ENCODE data around the gene FAM78A.
A peak's percentile ranks its signal among the peaks of the same experiment; 100 is the strongest.

Gene FAM78A

GRCh38 chr9:131276094-131276888, at the start of gene FAM78A:
FAM78A (minus strand) TSS chr9:131276510; CDS start chr9:131276179, 331 bp downstream.
- DNase-seq = peak; percentile 65

GRCh38 chr9:131324736-131325679, 48.7 kb upstream of the FAM78A start:
- Mint-ChIP-seq H3K27me3 (peaks cover 45% of the 10 kb centered on the region), H3K27ac (no peak overlapping the region), H3K4me3 (no peak overlapping the region), H3K36me3 (no peaks in the 10 kb centered on the region), H3K4me1 (no peaks in the 10 kb centered on the region), H3K9me3 (no peaks in the 10 kb centered on the region)
- CTCF ChIA-PET = interaction anchor here (0.9 to 2.6 kb wide), 4 partner anchors 11 to 148 kb away, joined by 3 to 9 read pairs (median 7); no protein-coding TSS in a partner anchor
- DNase-seq = peak; percentile 8

More at GRCh38 chr9:131276094-131276888, at the start of gene FAM78A:
- H3K9me3 Mint-ChIP-seq = no peaks in the 10 kb centered on the region
- H3K4me1 Mint-ChIP-seq = peaks cover 33% of the 10 kb centered on the region
- CTCF ChIA-PET = interaction anchor here (4.7 kb wide), 1 partner anchor 20 kb away, joined by 25 read pairs; no protein-coding TSS in a partner anchor
- peak within 1 kb of the TSS; percentile 97 for H3K4me3 Mint-ChIP-seq
- H3K36me3 Mint-ChIP-seq = peaks cover 51% of the 10 kb centered on the region
- H3K27me3 Mint-ChIP-seq = peaks cover 22% of the 10 kb centered on the region
- peak within 1 kb of the TSS; percentile 99 for H3K27ac Mint-ChIP-seq

GRCh38 chr9:131323629-131324028, 47.3 kb upstream of the FAM78A start:
- DNase-seq = no peak
- Mint-ChIP-seq H3K9me3 (no peaks in the 10 kb centered on the region), H3K27ac (no peak overlapping the region), H3K4me3 (no peak overlapping the region), H3K27me3 (peaks cover 34% of the 10 kb centered on the region), H3K4me1 (no peaks in the 10 kb centered on the region), H3K36me3 (no peaks in the 10 kb centered on the region)
- CTCF ChIA-PET = interaction anchor here (2.4 kb wide), 1 partner anchor 12 kb away, joined by 7 read pairs; no protein-coding TSS in a partner anchor

GRCh38 chr9:131320031-131320685, 43.8 kb upstream of the FAM78A start:
- no peak for DNase-seq
- Mint-ChIP-seq H3K27ac (no peak overlapping the region), H3K9me3 (no peaks in the 10 kb centered on the region), H3K27me3 (peaks cover 28% of the 10 kb centered on the region), H3K4me1 (no peaks in the 10 kb centered on the region), H3K36me3 (no peaks in the 10 kb centered on the region), H3K4me3 (no peak overlapping the region)
- CTCF ChIA-PET = no interaction called here

GRCh38 chr9:131319486-131319885, 43.2 kb upstream of the FAM78A start:
- H3K27ac Mint-ChIP-seq = no peak overlapping the region
- H3K36me3 Mint-ChIP-seq = no peaks in the 10 kb centered on the region
- CTCF ChIA-PET = no interaction called here
- no peak overlapping the region for H3K4me3 Mint-ChIP-seq
- H3K9me3 Mint-ChIP-seq = no peaks in the 10 kb centered on the region
- H3K27me3 Mint-ChIP-seq = peaks cover 22% of the 10 kb centered on the region
- H3K4me1 Mint-ChIP-seq = no peaks in the 10 kb centered on the region
- DNase-seq = no peak

GRCh38 chr9:131318231-131319085, 42.1 kb upstream of the FAM78A start:
- Mint-ChIP-seq H3K36me3 (no peaks in the 10 kb centered on the region), H3K27ac (no peak overlapping the region), H3K27me3 (peaks cover 22% of the 10 kb centered on the region), H3K4me1 (no peaks in the 10 kb centered on the region), H3K4me3 (no peak overlapping the region), H3K9me3 (no peaks in the 10 kb centered on the region)
- CTCF ChIA-PET = interaction anchor here (0.6 kb wide), 1 partner anchor 18 kb away, joined by 3 read pairs; no protein-coding TSS in a partner anchor
- DNase-seq = no peak

GRCh38 chr9:131312822-131313770, 36.8 kb upstream of the FAM78A start:
- CTCF ChIA-PET = no interaction called here
- H3K9me3 Mint-ChIP-seq = no peaks in the 10 kb centered on the region
- H3K4me1 Mint-ChIP-seq = peaks cover 14% of the 10 kb centered on the region
- no peaks in the 10 kb centered on the region for H3K36me3 Mint-ChIP-seq
- H3K27ac Mint-ChIP-seq = no peak overlapping the region
- no peak for DNase-seq
- H3K27me3 Mint-ChIP-seq = peaks cover 32% of the 10 kb centered on the region
- H3K4me3 Mint-ChIP-seq = no peak overlapping the region

- Mint-ChIP-seq H3K27ac (no peak overlapping the region), H3K4me1 (peaks cover 14% of the 10 kb centered on the region), H3K36me3 (no peaks in the 10 kb centered on the region), H3K4me3 (no peak overlapping the region), H3K27me3 (peaks cover 34% of the 10 kb centered on the region), H3K9me3 (no peaks in the 10 kb centered on the region)
- CTCF ChIA-PET = interaction anchor here (1.0 kb wide), 1 partner anchor 24 kb away, joined by 4 read pairs; no protein-coding TSS in a partner anchor
- no peak for DNase-seq
Measured at GRCh38 chr9:131312246-131312645, 35.9 kb upstream of the FAM78A start.

GRCh38 chr9:131310833-131311554, 34.7 kb upstream of the FAM78A start:
- no peaks in the 10 kb centered on the region for H3K36me3 Mint-ChIP-seq
- peak overlapping the region; percentile 77 for H3K27ac Mint-ChIP-seq
- peaks cover 31% of the 10 kb centered on the region for H3K27me3 Mint-ChIP-seq
- H3K4me3 Mint-ChIP-seq = peak overlapping the region; percentile 12
- CTCF ChIA-PET = interaction anchor here (0.7 to 1.0 kb wide), 2 partner anchors 25 to 133 kb away, joined by 3 to 4 read pairs; no protein-coding TSS in a partner anchor
- peaks cover 14% of the 10 kb centered on the region for H3K4me1 Mint-ChIP-seq
- no peaks in the 10 kb centered on the region for H3K9me3 Mint-ChIP-seq
- DNase-seq = peak; percentile 78

- Mint-ChIP-seq H3K4me3 (no peak overlapping the region), H3K9me3 (no peaks in the 10 kb centered on the region), H3K4me1 (peaks cover 14% of the 10 kb centered on the region), H3K27ac (no peak overlapping the region), H3K27me3 (peaks cover 35% of the 10 kb centered on the region), H3K36me3 (no peaks in the 10 kb centered on the region)
- CTCF ChIA-PET = no interaction called here
- DNase-seq = no peak
Measured at GRCh38 chr9:131309530-131310276, 33.4 kb upstream of the FAM78A start.

GRCh38 chr9:131308906-131309529, 32.7 kb upstream of the FAM78A start:
- H3K27me3 Mint-ChIP-seq = peaks cover 42% of the 10 kb centered on the region
- no peak overlapping the region for H3K27ac Mint-ChIP-seq
- no peaks in the 10 kb centered on the region for H3K36me3 Mint-ChIP-seq
- no peaks in the 10 kb centered on the region for H3K9me3 Mint-ChIP-seq
- DNase-seq = no peak
- CTCF ChIA-PET = interaction anchor here (1.0 kb wide), 1 partner anchor 8 kb away, joined by 3 read pairs; no protein-coding TSS in a partner anchor
- peaks cover 14% of the 10 kb centered on the region for H3K4me1 Mint-ChIP-seq
- H3K4me3 Mint-ChIP-seq = no peak overlapping the region
